H1 (cell line): ENCODE results near the gene RDM1. TPM values are rescaled to one million over a fixed set of nuclear protein-coding genes. Genes with fewer than 3 reads are reported as not detected.
A peak's percentile ranks its signal among the peaks of the same experiment; 100 is the strongest.

ENCODE experiments used
- CTCF ChIA-PET: fragments of 300-600 bp; sonication (Branson Sonifier 250); formaldehyde crosslinking; loops from one replicate; lab custom pipeline; 2021; ENCODE audit not compliant: partially characterized antibody; lab: Charles Lee
- POLR2A ChIA-PET: fragments of 300-600 bp; sonication (Branson Sonifier 250); formaldehyde crosslinking; loops from one replicate; lab custom pipeline; 2021; ENCODE audit warnings: inconsistent platforms; ENCODE audit not compliant: partially characterized antibody; lab: Charles Lee
- DNase-seq, 2 experiments: peaks; one replicate each; pipeline versions ENCODE4 v3.0.0 to v3.0.0-alpha.2; 2010 to 2022; ENCODE audit warnings: low spot score in 2 of 2, low read depth in 1 of 2, mixed read lengths in 1 of 2
- FAIRE-seq: peaks from 2 replicates; lab custom pipeline; 2011; peaks lifted over from hg19 to GRCh38; lab: Jason Lieb, UNC
- H2AFZ ChIP-seq: 2 replicates; pipeline ENCODE4 v1.8.1; 2012; ENCODE audit warnings: low read length, inconsistent platforms
- H2AK5ac ChIP-seq: 2 replicates; pipeline ENCODE4 v1.6.1; 2013; ENCODE audit warnings: low read depth, low read length
- H2BK120ac ChIP-seq: replicated peaks from 2 replicates; pipeline ENCODE3; 2013; ENCODE audit warnings: low read depth, low read length, inconsistent platforms
- H2BK12ac ChIP-seq: 2 replicates; pipeline ENCODE4 v1.6.1; 2013; ENCODE audit warnings: low read depth, low read length
- H2BK15ac ChIP-seq: 2 replicates; pipeline ENCODE4 v1.6.1; 2013; ENCODE audit warnings: low read length
- H2BK20ac ChIP-seq: 2 replicates; pipeline ENCODE4 v1.6.1; 2013; ENCODE audit warnings: low read length
- H2BK5ac ChIP-seq: 2 replicates; pipeline ENCODE4 v1.6.1; 2013; ENCODE audit warnings: low read depth, low read length
- H3K14ac ChIP-seq: 2 replicates; pipeline ENCODE4 v1.6.1; 2013; ENCODE audit warnings: inconsistent platforms; ENCODE audit not compliant: insufficient read length
- H3K18ac ChIP-seq: 2 replicates; pipeline ENCODE4 v1.6.1; 2013; ENCODE audit warnings: low read length; ENCODE audit errors: extremely low read depth
- H3K23ac ChIP-seq: 2 replicates; pipeline ENCODE4 v1.6.1; 2013; ENCODE audit warnings: inconsistent platforms; ENCODE audit not compliant: insufficient read length
- H3K23me2 ChIP-seq: 2 replicates; pipeline ENCODE4 v1.6.1; 2013; ENCODE audit warnings: low read depth, low read length
- H3K27ac ChIP-seq: 2 replicates; pipeline ENCODE4 v1.6.1; 2011; ENCODE audit warnings: low read depth, low read length, inconsistent platforms
- H3K27me3 ChIP-seq, 4 experiments: replicated peaks in 1 of 4; 1 replicate in 1 of 4; 2 replicates in 3 of 4; pipeline versions ENCODE4 v1.6.1 to v1.8.1; 2011 to 2013; ENCODE audit warnings: low read length in 3 of 4, mild to moderate bottlenecking in 3 of 4, inconsistent platforms in 2 of 4, mixed read lengths in 2 of 4, moderate library complexity in 1 of 4; ENCODE audit not compliant: control insufficient read depth in 3 of 4, insufficient read depth in 3 of 4; ENCODE audit errors: extremely low read depth in 1 of 4
- H3K36me3 ChIP-seq, 4 experiments: 2 replicates each; pipeline versions ENCODE4 v1.6.1 to v1.8.1; 2011 to 2013; ENCODE audit warnings: mild to moderate bottlenecking in 4 of 4, low read length in 3 of 4, moderate library complexity in 2 of 4, control low read depth in 1 of 4, inconsistent platforms in 1 of 4; ENCODE audit not compliant: insufficient read depth in 4 of 4, control insufficient read depth in 2 of 4
- H3K4ac ChIP-seq: replicated peaks from 2 replicates; pipeline ENCODE3; 2013; ENCODE audit warnings: low read length, low read depth, mixed read lengths, inconsistent platforms; ENCODE audit not compliant: insufficient read length
- H3K4me1 ChIP-seq, 4 experiments: replicated peaks in 1 of 4; 1 replicate in 1 of 4; 2 replicates in 3 of 4; pipeline versions ENCODE4 v1.6.1 to v1.8.1; 2011 to 2013; ENCODE audit warnings: low read length in 3 of 4, inconsistent platforms in 2 of 4, mixed read lengths in 1 of 4; ENCODE audit not compliant: insufficient read depth in 4 of 4, control insufficient read depth in 3 of 4
- H3K4me2 ChIP-seq, 2 experiments: 2 replicates each; pipeline versions ENCODE4 v1.6.1 to v1.8.1; 2011 to 2013; ENCODE audit warnings: low read depth in 2 of 2, low read length in 2 of 2, control low read depth in 1 of 2, inconsistent platforms in 1 of 2, mild to moderate bottlenecking in 1 of 2; ENCODE audit not compliant: insufficient read depth in 1 of 2
- H3K4me3 ChIP-seq, 4 experiments: fragments of 200-600, 300-600 bp in 1 of 4; sonication (generic), shearing (Covaris generic), sonication (Bioruptor Twin) in 1 of 4; 2 replicates each; pipeline versions ENCODE4 v1.5.1 to v1.8.1; 2011 to 2016; ENCODE audit warnings: low read length in 4 of 4, low read depth in 3 of 4, control low read depth in 2 of 4, inconsistent platforms in 2 of 4, mild to moderate bottlenecking in 2 of 4, mixed read lengths in 1 of 4, moderate library complexity in 1 of 4; ENCODE audit not compliant: insufficient read depth in 2 of 4; ENCODE audit errors: extremely low read depth in 1 of 4
- H3K56ac ChIP-seq: replicated peaks from 2 replicates; pipeline ENCODE3; 2013; ENCODE audit warnings: low read depth, mild to moderate bottlenecking, mixed read lengths, low read length, inconsistent platforms; ENCODE audit not compliant: insufficient read length
- H3K79me1 ChIP-seq: 2 replicates; pipeline ENCODE4 v1.6.1; 2013; ENCODE audit warnings: low read depth, low read length, control low read depth
- H3K79me2 ChIP-seq, 2 experiments: 2 replicates each; pipeline versions ENCODE4 v1.6.1 to v1.8.1; 2012 to 2013; ENCODE audit warnings: low read length in 2 of 2, mild to moderate bottlenecking in 2 of 2, inconsistent platforms in 1 of 2; ENCODE audit not compliant: insufficient read depth in 2 of 2, control insufficient read depth in 1 of 2
- H3K9ac ChIP-seq, 4 experiments: replicated peaks in 1 of 4; 1 replicate in 1 of 4; 2 replicates in 3 of 4; pipeline versions ENCODE4 v1.6.1 to v1.8.1; 2011 to 2013; ENCODE audit warnings: low read depth in 3 of 4, low read length in 3 of 4, control low read depth in 2 of 4, mild to moderate bottlenecking in 2 of 4, moderate library complexity in 2 of 4, inconsistent platforms in 1 of 4; ENCODE audit errors: extremely low read depth in 1 of 4
- H3K9me3 ChIP-seq, 2 experiments: 2 replicates each; pipeline versions ENCODE4 v1.6.1 to v1.8.1; 2012 to 2013; ENCODE audit warnings: mild to moderate bottlenecking in 2 of 2, moderate library complexity in 2 of 2, control low read depth in 1 of 2, inconsistent platforms in 1 of 2, low read depth in 1 of 2, low read length in 1 of 2, mixed read lengths in 1 of 2; ENCODE audit not compliant: insufficient read depth in 2 of 2
- H4K20me1 ChIP-seq, 2 experiments: replicated peaks in 1 of 2; 2 replicates each; pipeline versions ENCODE3 to v1.8.1; 2011 to 2013; ENCODE audit warnings: inconsistent platforms in 2 of 2, low read length in 2 of 2, mild to moderate bottlenecking in 1 of 2; ENCODE audit not compliant: insufficient read depth in 2 of 2, control insufficient read depth in 1 of 2
- H4K5ac ChIP-seq: 2 replicates; pipeline ENCODE4 v1.6.1; 2013; ENCODE audit warnings: low read length, low read depth, mixed read lengths, inconsistent platforms; ENCODE audit not compliant: insufficient read length
- H4K8ac ChIP-seq: 2 replicates; pipeline ENCODE4 v1.8.0; 2013; ENCODE audit warnings: mild to moderate bottlenecking, moderate library complexity, low read length, inconsistent platforms; ENCODE audit not compliant: insufficient read depth; ENCODE audit errors: extremely low read depth
- H4K91ac ChIP-seq: replicated peaks from 2 replicates; pipeline ENCODE3; 2013; ENCODE audit warnings: low read length, mixed read lengths, inconsistent platforms; ENCODE audit not compliant: insufficient read length
- ASH2L ChIP-seq: fragments of 200-600, 300-600 bp; sonication (generic); IDR thresholded peaks from one replicate; pipeline ENCODE4 v1.7.1; 2017; ENCODE audit warnings: low read length
- ATF2 ChIP-seq: IDR thresholded peaks from 2 replicates; pipeline ENCODE4 v1.6.1; 2012; ENCODE audit warnings: low read length, inconsistent platforms
- CTBP2 ChIP-seq: IDR thresholded peaks from 2 replicates; pipeline ENCODE4 v1.7.0; 2011; ENCODE audit warnings: borderline replicate concordance, mild to moderate bottlenecking, moderate library complexity, mixed read lengths, low read length; ENCODE audit not compliant: insufficient read depth, insufficient read length
- HDAC2 ChIP-seq, 2 experiments: fragments of 300-600 bp in 1 of 2; sonication (generic) in 1 of 2; IDR thresholded peaks; 2 replicates each; pipeline ENCODE4 v1.6.1; 2011 to 2012; ENCODE audit warnings: low read depth in 2 of 2, low read length in 2 of 2, mild to moderate bottlenecking in 2 of 2, moderate library complexity in 2 of 2, borderline replicate concordance in 1 of 2, inconsistent platforms in 1 of 2
- JUN ChIP-seq: IDR thresholded peaks from 2 replicates; pipeline ENCODE4 v1.6.1; 2011; ENCODE audit warnings: low read depth, mild to moderate bottlenecking, improper control_type of control experiment, low read length
- KDM4A ChIP-seq: IDR thresholded peaks from one replicate; pipeline ENCODE4 v1.7.1; 2012; ENCODE audit warnings: low read depth, mild to moderate bottlenecking, moderate library complexity, low read length, inconsistent platforms; ENCODE audit not compliant: severe bottlenecking
- MAFK ChIP-seq: IDR thresholded peaks from 2 replicates; pipeline ENCODE4 v1.6.1; 2012; ENCODE audit warnings: low read depth, mild to moderate bottlenecking, improper control_type of control experiment, low read length
- NANOG ChIP-seq: IDR thresholded peaks from 2 replicates; pipeline ENCODE4 v1.6.1; 2011; ENCODE audit warnings: low read length, low read depth, mild to moderate bottlenecking, inconsistent platforms; ENCODE audit not compliant: insufficient read depth, poor library complexity, severe bottlenecking
- RNF2 ChIP-seq: fragments of 200-900, 300-1000 bp; sonication (generic); IDR thresholded peaks from 2 replicates; pipeline ENCODE4 v1.7.1; 2016; ENCODE audit warnings: borderline replicate concordance, low read depth, mild to moderate bottlenecking, antibody characterized with exemption, low read length; ENCODE audit not compliant: poor library complexity, severe bottlenecking; ENCODE audit errors: missing control alignments
- SP1 ChIP-seq: IDR thresholded peaks from 2 replicates; pipeline ENCODE4 v1.6.1; 2011; ENCODE audit warnings: low read depth, low read length
- TAF1 ChIP-seq: IDR thresholded peaks from 2 replicates; pipeline ENCODE4 v1.6.1; 2011; ENCODE audit warnings: mild to moderate bottlenecking, low read depth, low read length
- TAF7 ChIP-seq: optimal IDR thresholded peaks from 2 replicates; pipeline ENCODE3; 2011; ENCODE audit warnings: low read depth, mild to moderate bottlenecking, inconsistent platforms, low read length, moderate library complexity, borderline replicate concordance
- WGBS, 2 experiments: shearing (Covaris generic) in 1 of 2; methylation state at CpG; one replicate each; pipeline versions ENCODE4 v1.1.6 to v1.1.7; 2013 to 2015; ENCODE audit warnings: low lambda C conversion rate in 2 of 2, mixed read lengths in 2 of 2, inconsistent platforms in 1 of 2, low coverage in 1 of 2, missing lambda C conversion rate in 1 of 2; ENCODE audit not compliant: insufficient replicate concordance in 2 of 2, insufficient coverage in 1 of 2, insufficient read length in 1 of 2; ENCODE audit errors: extremely low coverage in 1 of 2, missing lambda C conversion rate in 1 of 2; 5-methylcytosine and 5-hydroxymethylcytosine counted together
- polyA plus RNA-seq, 7 experiments: library from polyadenylated mRNA; depleted of rRNA in 3 of 7; stranded (reverse) in 5 of 7; unstranded in 2 of 7; fragments of >200 nt in 5 of 7; fragments of 200-250 nt in 2 of 7; gene quantifications; 1 replicate in 5 of 7; 2 replicates in 1 of 7; 4 replicates in 1 of 7; pipeline versions ENCODE4 v1.2.1 to v1.2.3, GENCODE V29; 2011 to 2013; ENCODE audit warnings: missing spikeins in 2 of 7, mixed read lengths in 2 of 7
- total RNA-seq: library from RNA; stranded (reverse); fragmentation: NEBNext Ultra II Directional; extraction: Animal tissue kit (Norgen Biotek cat#: 25700); gene quantifications from 2 replicates; pipeline ENCODE4 v1.2.1, GENCODE V29; 2021

The RDM1 gene
- total and polyA plus RNA-seq, 2 of the 8 experiments (the other 6 are each of a cell fraction or from before 2014, with no cell fraction given), result 7.3 to 9.7 TPM

GRCh38 chr17:35875800-35876139, 54.8 kb downstream of the RDM1 start:
- Histone ChIP-seq H3K23me2 (no peaks in the 10 kb centered on the region), H3K14ac (no peak overlapping the region), H2BK120ac (no peak overlapping the region), H4K5ac (no peak overlapping the region), H3K18ac (no peak overlapping the region), H4K20me1 (no peaks in the 10 kb centered on the region), H3K4me3 (no peak overlapping the region), H2BK15ac (no peak overlapping the region), H3K9me3 (no peaks in the 10 kb centered on the region), H2BK12ac (no peak overlapping the region), H3K79me1 (no peaks in the 10 kb centered on the region), H3K4ac (no peak overlapping the region), H3K4me2 (no peak overlapping the region), H3K9ac (no peak overlapping the region), H2AK5ac (no peak overlapping the region), H2BK20ac (no peak overlapping the region), H3K56ac (no peak overlapping the region), H3K27me3 (no peaks in the 10 kb centered on the region), H3K4me1 (no peaks in the 10 kb centered on the region; a peak in 1 of 7 replicates), H3K23ac (no peak overlapping the region), H2BK5ac (no peak overlapping the region), H3K36me3 (no peaks in the 10 kb centered on the region), H3K27ac (no peak overlapping the region), H2AFZ (peak overlapping the region; percentile 31; the same call in 1 of the 2 replicates), H4K8ac (no peak overlapping the region), H3K79me2 (no peaks in the 10 kb centered on the region), H4K91ac (no peak overlapping the region)
- FAIRE-seq, result no peak
- no peak for DNase-seq
- CTCF ChIA-PET, result interaction anchor here (0.6 to 1.7 kb wide), 3 partner anchors 13 to 145 kb away, joined by 3 to 5 read pairs (median 3); no protein-coding TSS in a partner anchor
- 79% methylated on average over 3 of the region's 3 CpGs; no CpG with 5 or more reads in 1 of the 2 experiments for WGBS, 2 experiments
- POLR2A ChIA-PET, result interaction anchor here (0.8 kb wide), 1 partner anchor 18 kb away, joined by 4 read pairs; no protein-coding TSS in a partner anchor
- TF ChIP-seq TAF7 (no peak), ASH2L (no peak), JUN (no peak), MAFK (no peak), CTBP2 (no peak), RNF2 (no peak), TAF1 (no peak), KDM4A (no peak), HDAC2 (IDR thresholded peaks at IDR 0.05; ENCODE audit: borderline replicate concordance in 1 of 2, low read depth in 2 of 2, low read length in 2 of 2) (no peak), ATF2 (no peak), NANOG (no peak), SP1 (no peak)
